Stimulated activated CD4-positive, alpha-beta T cell treated with anti-CD3 and anti-CD28 coated beads, Interleukin-1b, Interleukin-23, amount 100 ng/mL, for 4 hours (primary cell): Measurements from ENCODE around the gene HEPHL1.
A peak's percentile ranks its signal among the peaks of the same experiment; 100 is the strongest.
"Not testable (repeated sequence)": the region's sequence is repeated elsewhere in the genome, so short reads cannot be mapped to it uniquely, and the experiment has no call there.

Experiments used
- DNase-seq, 2 donors: peaks; one replicate each; pipeline ENCODE4 v3.0.0-alpha.2; 2020; ENCODE audit warnings: low read depth in 2 of 2

HEPHL1 gene

DNA sequence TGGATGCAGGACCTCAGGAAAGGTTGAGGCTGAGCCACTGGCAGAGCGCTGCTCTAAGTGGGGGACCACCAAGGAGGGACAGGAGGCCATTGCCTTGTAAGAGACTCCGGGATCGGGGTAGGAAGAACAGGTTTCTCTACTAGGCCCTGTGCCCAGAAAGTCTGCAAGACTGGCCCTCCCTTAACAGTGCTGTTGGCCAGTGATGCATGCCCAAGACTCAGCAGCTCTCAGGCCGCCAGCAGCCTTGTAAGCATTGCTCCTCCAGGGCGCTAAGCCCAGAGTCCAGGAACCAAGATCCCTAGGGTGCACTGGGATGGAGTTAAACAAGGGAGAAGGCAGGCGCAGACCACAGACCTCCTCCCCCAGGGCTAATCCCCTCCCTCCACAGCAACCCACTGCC lies 68.2 kb downstream of the HEPHL1 start:
- DNase-seq, result no peak

DNA sequence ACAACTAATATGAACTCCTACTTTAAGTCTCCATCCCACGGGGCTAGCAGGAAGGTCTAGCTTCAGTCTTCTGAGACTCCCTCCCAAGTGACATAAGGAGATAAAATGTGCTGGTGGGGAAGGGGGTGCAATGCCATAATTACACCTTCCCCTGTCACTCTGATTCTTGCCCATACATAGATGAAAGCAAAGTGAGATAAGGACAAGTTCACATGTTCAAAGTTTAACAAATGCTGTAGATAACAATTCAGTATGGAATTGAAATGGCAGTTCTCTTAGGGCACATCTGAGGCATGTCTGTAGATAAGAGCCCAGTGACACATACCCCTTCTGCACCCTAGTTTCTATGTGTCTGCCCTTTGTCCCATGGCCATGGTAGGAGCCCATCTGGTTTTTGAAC lies 69.2 kb downstream of the HEPHL1 start:
- no peak for DNase-seq

DNA sequence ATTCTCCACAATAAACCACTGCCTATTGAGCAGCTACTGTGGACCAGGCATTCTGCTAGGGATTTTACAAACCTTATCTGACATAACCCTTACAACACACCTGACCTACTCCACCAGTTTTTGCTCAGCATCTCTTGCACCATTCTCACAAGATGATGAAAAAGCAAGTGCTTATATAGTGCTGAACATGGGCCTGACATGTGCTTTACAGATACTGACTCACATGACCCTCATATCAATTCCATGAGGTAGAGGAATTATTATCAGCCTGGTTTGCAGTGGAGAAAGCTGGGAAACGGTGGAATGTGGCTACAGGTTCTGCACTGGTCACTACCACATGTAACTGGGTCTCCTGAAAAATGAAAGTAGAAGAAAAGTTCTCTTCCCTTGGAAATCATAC lies 69.9 kb downstream of the HEPHL1 start:
- DNase-seq, result no peak

DNA sequence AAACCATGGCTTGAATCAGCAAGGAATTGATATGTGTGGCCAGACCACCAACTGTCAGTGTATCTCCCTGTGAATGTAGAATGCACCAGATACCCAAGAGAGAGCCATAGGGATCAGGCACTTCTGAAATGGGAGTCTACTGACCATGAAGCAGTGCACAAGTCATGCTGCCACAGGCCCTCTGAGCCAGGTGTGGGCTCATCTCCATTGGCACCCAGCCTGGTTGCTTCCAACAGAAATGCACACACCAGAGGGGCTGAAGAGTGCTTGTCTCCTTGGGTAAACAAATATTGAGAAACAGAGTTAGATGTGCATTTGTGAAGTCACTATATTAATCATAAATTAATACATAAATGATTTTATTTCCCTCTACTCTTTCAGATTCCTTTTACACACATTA lies 79.1 kb downstream of the HEPHL1 start:
- no peak for DNase-seq

DNA sequence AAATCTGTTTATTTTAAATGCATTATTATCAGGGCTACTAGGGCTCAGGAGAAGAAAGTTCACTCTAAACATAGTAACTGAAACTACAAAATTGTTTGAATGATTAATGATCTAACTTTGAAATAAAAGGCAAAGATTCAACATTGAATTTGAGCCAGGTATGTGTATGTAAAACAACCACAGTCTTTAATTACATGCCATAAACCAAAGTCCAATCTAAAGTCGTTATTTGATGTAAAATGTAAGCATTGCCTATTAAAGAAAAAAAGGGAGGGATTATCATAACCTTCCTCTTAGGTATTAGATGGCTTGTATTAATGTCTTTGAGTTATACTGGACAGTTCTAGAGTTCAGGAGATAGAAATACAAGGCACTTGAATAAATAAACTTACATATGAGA lies 82.3 kb downstream of the HEPHL1 start:
- DNase-seq, result no peak

DNA sequence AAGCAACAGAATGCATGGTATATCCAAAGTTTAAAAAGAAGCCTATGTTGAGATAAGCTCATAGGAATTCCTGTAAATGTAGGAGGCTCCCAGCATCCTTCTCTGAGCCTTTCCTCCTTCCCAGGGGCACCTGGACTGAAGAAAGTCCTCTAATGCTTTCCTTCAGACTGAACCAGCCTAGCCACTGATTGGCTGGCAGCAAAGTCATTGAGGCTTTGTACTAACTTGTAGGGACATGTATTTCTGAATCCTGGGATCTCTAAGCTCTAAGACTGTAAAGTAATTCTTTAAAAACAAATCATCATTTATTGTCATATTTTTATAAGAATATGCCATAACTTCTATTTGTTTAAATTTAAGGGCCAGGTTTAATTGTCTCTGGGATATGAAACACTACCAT lies 83.6 kb downstream of the HEPHL1 start:
- DNase-seq, result no peak

DNA sequence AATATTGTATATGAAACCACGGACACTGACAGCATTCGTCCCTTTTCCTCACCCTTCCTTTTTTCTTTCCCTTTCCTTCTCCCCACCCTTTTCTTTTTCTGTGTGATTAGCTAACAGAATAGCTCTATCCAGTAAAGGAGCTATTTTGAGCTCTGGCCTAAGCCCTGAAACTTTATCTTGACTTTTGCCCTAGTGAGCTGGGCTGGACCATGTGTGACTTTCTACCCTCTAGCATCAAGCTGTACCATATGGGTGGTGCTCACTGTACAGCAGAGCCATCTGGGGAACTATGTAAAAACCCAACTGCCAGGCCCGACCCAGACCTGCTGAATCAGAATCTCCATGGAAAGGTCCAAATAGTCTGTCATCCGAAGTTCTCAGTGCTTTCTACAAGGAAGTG lies 85.6 kb downstream of the HEPHL1 start:
- no peak for DNase-seq

DNA sequence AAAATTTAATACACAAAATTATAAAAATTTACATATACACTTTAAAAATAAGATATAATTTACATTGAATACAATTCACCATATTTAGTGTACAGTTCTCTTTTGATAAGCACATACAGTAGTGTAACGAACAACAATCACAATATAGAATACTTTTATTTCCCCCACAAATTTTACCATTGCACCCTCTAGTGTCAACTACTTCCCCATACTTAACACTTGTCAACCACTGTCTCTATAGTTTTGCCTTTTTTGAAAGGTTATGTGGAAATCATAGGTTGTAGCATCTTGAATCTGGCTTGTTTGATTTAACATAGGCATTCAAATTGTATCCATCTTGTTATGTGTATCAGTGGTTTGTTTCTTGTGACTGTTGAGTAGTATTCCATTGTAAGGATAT lies 86.2 kb downstream of the HEPHL1 start:
- no peak for DNase-seq

DNA sequence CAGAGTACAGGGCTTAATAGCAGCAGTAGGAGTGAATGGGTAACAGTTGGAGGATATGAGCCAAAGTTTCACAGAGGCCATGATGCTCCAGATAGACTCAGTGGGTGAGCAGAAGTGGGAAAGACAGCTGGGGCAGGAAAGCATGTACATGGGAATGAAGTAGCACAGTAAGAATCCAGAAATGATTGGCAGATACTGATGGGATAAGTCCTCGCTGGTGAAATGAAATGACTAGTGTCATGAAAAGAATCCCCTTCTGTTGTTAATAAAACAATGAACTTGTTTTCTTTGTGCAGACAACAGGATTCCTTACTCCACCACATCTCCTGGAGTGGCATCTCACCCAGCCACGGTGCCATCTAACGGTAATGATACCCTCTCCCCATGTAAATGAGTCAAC lies 90.1 kb downstream of the HEPHL1 start:
- no peak for DNase-seq

DNA sequence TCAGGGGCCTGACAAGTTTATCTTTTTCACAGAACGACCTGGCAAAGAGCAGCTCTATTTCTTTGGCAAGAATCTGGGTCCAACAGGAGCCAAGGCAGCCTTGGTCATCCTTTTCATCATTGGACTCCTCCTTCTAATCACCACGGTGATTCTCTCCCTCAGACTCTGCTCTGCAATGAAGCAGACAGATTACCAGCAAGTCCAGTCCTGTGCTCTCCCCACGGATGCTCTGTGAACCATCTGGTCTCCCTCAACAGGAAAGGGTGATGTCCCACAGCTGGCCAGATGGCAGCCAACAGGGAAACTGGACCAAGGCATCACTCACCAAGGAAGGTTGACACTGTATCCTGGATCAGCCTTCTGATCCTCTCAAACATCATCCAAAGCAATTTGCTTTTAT lies 90.5 kb downstream of the HEPHL1 start:
- DNase-seq, result no peak

DNA sequence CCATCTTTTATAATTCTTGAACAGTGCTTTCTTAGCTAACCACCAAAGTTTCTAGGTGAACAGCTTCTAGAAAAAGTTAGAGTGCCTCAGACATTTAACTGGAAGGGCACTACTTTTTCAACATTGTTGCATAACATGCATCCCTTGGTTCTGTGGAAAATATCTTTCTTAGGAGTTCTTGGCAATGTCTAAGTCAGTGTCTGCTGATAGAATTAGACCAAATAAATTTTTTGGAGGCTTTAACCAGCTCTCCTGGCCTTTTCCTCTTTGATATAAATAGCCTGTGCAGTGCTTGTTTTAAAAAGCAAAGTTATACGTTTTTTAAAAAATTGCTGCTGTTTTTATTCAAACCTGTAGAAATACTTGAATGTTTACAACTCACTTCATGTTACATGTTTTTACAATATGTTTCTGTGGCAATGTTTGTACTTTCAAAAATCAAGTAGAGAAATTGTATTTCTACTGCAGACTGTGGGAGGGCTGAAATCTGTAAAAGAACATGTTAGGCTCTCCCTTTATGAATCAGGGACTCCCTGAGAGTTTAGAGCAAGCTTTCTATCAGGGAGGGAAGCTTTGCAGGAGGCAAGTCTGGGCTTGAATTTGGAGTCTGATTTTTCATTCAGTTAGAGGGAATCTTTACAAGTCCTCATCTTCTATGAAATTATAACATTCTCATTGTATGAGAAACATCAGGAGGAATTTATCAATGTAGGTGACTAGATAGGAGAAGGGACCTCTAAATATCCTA lies 91.2 kb downstream of the HEPHL1 start:
- no peak for DNase-seq

DNA sequence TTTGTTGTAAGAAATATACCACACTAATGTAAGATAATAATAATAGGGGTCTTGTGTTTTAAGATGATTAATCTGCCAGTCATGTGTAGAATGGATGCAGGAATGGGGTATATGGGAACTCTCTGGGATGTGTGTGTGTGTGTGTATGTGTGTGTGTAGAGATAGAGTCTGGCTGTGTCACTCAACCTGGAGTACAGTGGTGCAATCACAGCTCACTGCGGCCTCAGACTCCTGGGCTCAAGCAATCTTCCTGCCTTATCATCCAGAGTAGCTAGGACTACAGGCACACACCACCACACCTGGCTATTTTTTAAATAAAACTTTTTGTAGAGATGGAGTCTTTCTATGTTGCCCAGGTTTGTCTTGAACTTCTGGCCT lies 96.0 kb downstream of the HEPHL1 start:
- DNase-seq, result no peak

DNA sequence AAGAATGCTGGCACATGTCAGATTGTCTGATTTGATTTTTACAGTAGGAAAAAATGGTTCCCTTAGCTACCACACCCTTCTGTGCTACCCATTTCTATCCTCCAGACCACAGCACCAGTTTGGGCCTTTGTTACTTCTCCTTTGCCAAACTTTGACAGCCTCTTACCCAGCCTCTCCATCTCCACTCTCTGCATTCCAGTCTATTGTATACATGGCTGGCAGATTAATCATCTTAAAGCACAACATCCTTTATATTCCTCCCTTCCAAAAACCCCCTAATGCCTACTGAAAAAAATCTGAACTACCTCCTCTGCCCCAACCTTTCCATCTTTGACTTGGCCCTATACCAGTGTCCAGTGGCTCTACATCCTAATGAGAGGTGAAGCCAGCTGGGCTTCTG lies 96.7 kb downstream of the HEPHL1 start:
- no peak for DNase-seq

DNA sequence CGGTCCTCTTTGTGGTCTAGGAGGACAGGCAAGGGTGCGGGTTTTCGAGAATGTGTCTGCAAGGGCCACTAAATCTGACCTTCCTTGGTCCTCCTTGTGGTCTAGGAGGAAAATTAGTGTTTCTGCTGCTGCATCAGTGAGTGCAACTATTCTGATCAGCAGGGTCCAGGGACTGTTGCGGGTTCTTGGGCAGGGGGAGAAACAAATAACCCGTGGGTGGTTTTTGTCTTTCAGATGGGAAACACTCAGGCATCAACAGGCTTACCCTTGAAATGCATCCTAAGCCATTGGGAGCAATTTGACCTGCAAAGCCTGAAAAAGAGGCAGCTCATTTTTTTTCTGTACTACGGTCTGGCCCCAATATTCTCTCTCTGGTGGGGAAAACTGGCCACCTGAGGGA lies 98.5 kb downstream of the HEPHL1 start:
- DNase-seq, result not testable (repeated sequence)

DNA sequence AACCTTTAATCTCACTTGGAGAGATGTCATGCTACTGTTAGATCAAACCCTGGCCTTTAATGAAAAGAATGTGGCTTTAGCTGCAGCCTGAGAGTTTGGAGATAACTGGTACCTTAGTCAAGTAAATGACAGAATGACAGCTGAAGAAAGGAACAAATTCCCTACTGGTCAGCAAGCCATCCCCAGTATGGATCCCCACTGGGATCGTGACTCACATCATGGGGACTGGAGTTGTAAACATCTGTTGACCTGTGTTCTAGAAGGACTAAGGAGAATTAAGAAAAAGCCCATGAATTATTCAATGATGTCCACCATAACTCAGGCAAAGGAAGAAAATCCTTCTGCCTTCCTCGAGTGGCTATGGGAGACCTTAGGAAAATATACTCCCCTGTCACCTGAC lies 99.4 kb downstream of the HEPHL1 start:
- DNase-seq, result not testable (repeated sequence)

DNA sequence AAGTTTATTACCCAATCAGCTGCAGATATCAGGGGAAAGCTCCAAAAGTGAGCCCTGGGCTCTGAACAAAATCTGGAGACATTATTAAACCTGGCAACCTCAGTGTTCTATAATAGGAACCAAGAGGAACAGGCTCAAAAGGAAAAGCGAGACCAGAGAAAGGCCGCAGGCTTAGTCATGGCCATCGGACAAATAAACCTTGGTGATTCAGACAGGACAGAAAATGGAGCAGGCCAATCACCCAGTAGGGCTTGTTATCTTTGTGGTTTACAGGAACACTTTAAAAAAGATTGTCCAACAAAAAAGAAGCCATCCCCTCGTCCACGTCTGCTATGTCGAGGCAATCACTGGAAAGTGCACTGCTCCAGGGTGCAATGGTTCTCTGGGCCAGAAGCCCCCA lies 99.8 kb downstream of the HEPHL1 start:
- DNase-seq, result no peak

DNA sequence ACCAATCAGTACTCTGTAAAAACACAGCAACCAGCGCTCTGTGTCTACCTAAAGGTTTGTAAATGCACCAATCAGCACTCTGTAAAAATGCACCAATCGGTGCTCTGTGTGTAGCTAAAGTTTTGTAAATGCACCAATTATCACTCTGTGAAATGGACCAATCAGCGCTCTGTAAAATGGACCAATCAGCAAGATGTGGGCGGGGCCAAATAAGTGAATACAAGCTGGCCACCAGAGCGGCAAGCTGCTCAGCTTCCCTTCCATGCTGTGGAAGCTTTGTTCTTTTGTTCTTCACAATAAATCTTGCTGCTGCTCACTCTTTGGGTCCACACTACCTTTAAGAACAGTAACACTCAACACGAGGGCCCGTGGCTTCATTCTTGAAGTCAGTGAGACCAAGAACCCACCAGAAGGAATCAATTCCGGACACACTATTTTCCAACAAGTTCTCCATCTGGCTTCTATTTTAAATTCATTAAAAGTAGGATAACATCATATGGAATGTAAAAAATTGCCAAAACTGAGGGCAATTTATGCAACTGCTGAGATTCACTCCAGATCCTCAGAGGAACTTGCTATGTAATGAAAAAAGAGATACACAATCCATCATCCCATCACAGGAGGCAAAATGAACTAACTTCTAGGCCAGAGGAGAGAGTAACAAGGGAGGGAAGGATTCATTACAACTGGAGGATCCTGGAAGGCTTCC lies 104.4 kb downstream of the HEPHL1 start:
- no peak for DNase-seq

DNA sequence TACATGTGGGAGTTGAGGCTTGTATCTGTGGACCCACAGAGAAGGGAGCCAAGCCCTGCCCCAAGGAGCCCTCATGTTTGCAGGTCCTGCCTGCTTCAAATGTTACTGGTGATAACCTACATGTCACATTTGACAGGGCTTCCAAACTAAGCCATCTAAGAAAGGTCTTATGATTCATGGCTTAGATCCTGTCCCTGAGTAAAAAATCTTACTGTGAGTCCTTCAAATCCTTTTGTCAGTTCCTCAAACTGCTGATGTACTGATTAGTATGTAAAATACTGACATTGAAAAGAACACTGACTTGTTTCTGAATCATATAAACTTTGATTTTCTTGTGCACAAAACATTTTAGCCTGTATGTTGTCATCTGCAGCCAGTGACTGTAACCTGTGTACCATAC lies 106.5 kb downstream of the HEPHL1 start:
- no peak for DNase-seq

DNA sequence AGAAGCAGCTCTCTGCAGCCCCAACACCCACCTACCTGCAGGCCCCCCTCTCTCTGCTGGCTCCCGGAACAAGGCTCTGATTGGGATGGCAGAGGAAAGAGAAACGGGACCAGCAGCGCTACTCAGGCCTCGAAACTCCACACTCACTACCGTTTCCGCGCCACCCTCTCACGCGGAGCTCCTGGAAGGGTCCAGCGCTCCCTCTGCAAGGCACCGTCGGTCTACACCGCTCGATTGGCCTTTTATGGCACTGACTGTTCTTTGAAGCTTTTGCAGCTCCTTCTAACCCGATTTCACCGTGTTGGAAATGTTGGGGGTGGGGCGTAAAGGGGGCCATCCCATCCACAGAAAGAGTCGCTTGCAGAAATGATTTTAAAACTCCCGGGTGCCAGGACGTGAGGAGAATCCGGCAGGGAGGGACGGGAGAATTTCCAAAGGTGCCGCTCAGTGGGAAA lies 107.2 kb downstream of the HEPHL1 start:
- no peak for DNase-seq

DNA sequence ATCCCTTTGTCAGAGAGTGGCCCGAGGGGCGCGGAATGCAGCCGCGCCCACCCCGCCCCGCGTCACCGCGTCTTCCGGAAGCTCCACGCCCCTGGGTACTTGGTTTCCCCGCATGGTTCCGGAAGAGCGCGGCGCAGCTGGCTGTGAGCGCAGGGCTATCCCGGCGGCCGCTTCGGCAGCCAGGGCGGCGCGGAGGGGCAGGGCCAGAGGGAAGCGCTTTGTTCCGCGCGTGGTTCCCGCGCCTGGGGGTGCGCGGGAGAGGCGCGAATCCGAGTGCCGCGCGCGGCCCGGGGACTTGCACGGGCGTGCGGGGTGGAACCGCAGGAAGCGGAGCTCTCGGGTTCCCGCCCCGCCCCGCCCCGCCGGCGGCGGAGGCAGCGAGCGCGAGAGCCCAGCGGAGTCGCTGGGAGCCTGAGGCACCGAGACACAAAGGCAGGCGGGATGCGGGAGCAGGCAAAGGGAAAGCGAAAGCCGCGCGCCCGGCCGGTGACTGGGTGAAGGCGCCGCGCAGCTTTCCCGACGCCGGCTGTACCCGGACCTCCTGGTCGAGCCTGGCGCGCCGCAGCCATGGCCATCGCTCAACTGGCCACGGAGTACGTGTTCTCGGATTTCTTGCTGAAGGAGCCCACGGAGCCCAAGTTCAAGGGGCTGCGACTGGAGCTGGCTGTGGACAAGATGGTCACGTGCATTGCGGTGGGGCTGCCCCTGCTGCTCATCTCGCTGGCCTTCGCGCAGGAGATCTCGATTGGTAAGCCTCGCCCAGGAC lies 107.8 kb downstream of the HEPHL1 start, which contains the start of gene PANX1:
Gene PANX1, plus strand, starts transcription at position 96 of the 766 bp plus-strand sequence. Its CDS starts 472 bp downstream, at position 568.
- peak; percentile 51 to 63 for DNase-seq

DNA sequence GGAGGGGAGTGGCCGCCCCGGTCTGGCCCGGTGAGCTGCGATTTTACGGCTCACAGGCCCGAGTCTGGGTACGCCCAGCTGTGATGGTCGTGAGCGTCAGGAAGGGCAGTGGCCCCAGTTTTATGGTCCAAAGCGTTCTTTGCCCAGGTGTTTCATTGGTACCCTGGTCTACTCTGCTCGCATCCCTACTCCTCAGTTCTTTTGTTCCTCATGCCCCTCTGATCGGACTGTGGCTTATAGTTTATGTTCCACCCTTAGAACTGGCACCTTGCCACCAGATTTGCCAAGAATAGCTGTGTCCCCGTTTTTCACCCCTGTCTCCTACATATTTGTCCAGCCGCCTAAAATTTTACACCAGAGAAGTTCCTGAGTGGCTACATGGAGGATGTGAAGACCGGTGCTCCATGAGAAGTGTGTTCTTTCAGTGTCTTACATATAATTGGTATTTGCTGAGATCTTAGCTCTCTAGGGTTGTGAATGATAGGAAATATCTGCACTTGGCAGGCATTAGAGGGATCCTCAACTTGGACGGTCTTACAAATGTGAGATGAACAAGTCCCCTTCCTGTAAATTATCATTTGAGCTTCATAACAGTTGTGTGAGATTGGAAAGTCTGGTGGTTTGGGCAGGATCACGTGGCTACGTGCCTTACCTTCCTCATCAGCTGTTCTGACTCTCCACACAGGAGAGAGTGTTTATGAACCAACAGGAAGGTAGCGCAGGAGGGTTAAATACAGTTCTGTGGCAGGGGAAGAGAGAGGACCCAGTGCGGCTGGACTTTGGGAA lies 108.6 kb downstream of the HEPHL1 start:
- no peak for DNase-seq
